NCI-H460 (cell line): ENCODE data around the gene METRN. TPM values are rescaled to one million over a fixed set of nuclear protein-coding genes. Genes with fewer than 3 reads are reported as not detected.

ENCODE experiments used
- DNase-seq: peaks from one replicate; pipeline ENCODE4 v3.0.0-alpha.2; 2016; ENCODE audit warnings: low read depth; ENCODE audit errors: extremely low read depth
- total RNA-seq: library from RNA; depleted of rRNA; stranded (reverse); fragments of >200 nt; shearing (Covaris generic); gene quantifications from 2 replicates; pipeline ENCODE4 v1.2.3, GENCODE V29; 2014; rRNA removed

METRN gene
- total RNA-seq, 1 experiment from 2014 or later: 30.3 TPM

DNA sequence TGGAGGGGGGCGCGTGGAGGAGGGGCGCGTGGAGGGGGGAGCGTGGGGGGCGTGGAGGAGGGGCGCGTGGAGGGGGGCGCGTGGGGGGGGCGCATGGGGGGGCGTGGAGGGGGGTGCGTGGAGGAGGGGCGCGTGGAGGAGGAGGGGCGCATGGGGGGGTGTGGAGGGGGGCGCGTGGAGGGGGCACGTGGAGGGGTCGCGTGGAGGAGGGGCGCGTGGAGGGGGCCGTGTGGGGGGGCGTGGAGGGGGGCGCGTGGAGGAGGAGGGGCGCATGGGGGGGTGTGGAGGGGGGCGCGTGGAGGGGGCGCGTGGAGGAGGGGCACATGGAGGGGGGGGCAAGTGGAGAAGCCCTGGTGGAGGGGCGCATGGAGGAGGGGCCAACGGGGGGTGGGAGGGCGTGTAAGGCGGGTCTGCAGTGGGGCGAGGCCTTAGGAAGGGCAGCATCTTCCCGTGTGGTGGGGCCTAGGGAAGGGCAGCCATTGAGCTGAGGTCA is 52.9 kb downstream of the METRN start:
- no peak for DNase-seq

DNA sequence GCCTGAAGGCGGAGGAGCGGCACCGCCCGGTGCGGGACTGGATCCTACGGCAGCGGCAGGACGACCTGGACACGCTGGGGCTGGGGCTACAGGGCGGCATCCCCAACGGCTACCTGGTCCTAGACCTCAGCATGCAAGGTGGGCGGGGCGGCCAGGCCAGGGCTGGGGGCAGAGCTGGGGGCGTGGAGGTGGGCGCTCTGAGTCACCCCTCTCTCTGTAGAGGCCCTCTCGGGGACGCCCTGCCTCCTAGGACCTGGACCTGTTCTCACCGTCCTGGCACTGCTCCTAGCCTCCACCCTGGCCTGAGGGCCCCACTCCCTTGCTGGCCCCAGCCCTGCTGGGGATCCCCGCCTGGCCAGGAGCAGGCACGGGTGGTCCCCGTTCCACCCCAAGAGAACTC is 53.5 kb downstream of the METRN start:
- DNase-seq: no peak

Other genes starting within 250 kb of the METRN start
- 32.4 and 41.4 TPM in 2 replicates for gene CAPN15, start 187.4 kb upstream of the METRN start, total RNA-seq
- gene PRR35, start 154.7 kb upstream of the METRN start, total RNA-seq: 0.05 TPM in 1 of 2 replicates, not detected in the other
- gene NHLRC4, start 148.1 kb upstream of the METRN start, total RNA-seq: 0.12 and 0.35 TPM in 2 replicates
- 16.7 and 18.3 TPM in 2 replicates for gene PIGQ, start 145.2 kb upstream of the METRN start, total RNA-seq
- 10.7 and 11.9 TPM in 2 replicates for gene RAB40C, start 125.1 kb upstream of the METRN start, total RNA-seq
- gene WFIKKN1, start 84.1 kb upstream of the METRN start, total RNA-seq: 0.15 and 0.43 TPM in 2 replicates
- gene METTL26, start 78.8 kb upstream of the METRN start, total RNA-seq: 84.3 and 106 TPM in 2 replicates
- gene MCRIP2, start 73.3 kb upstream of the METRN start, total RNA-seq: 60.2 and 87.0 TPM in 2 replicates
- 13.1 and 14.6 TPM in 2 replicates for gene WDR90, start 65.8 kb upstream of the METRN start, total RNA-seq
- gene RHOT2, start 47.0 kb upstream of the METRN start, total RNA-seq: 39.6 and 47.4 TPM in 2 replicates
- 2.2 and 2.3 TPM in 2 replicates for gene RHBDL1, start 39.4 kb upstream of the METRN start, total RNA-seq
- 69.3 and 83.1 TPM in 2 replicates for gene STUB1, start 34.7 kb upstream of the METRN start, total RNA-seq
- gene JMJD8, start 30.8 kb upstream of the METRN start, total RNA-seq: 46.5 and 52.1 TPM in 2 replicates
- gene WDR24, start 24.7 kb upstream of the METRN start, total RNA-seq: 8.8 and 10.2 TPM in 2 replicates
- 1.7 and 2.0 TPM in 2 replicates for gene FBXL16, start 9.3 kb upstream of the METRN start, total RNA-seq
- gene ANTKMT, start 6.0 kb downstream of the METRN start, total RNA-seq: 19.9 and 22.9 TPM in 2 replicates
- 4.1 and 4.5 TPM in 2 replicates for gene CCDC78, start 11.3 kb downstream of the METRN start, total RNA-seq
- 9.3 and 11.7 TPM in 2 replicates for gene HAGHL, start 12.0 kb downstream of the METRN start, total RNA-seq
- gene CIAO3, start 25.9 kb downstream of the METRN start, total RNA-seq: 32.4 and 36.8 TPM in 2 replicates
- gene MSLN, start 45.6 kb downstream of the METRN start, total RNA-seq: 0.29 and 0.54 TPM in 2 replicates
- 31.7 and 33.1 TPM in 2 replicates for gene RPUSD1, start 73.3 kb downstream of the METRN start, total RNA-seq
- 10.9 and 12.1 TPM in 2 replicates for gene CHTF18, start 73.5 kb downstream of the METRN start, total RNA-seq
- gene GNG13, start 85.6 kb downstream of the METRN start, total RNA-seq: not detected in 2 replicates